ENCODE measurements around the gene NOX5. TPM values are rescaled to one million over a fixed set of nuclear protein-coding genes. Genes with fewer than 3 reads are reported as not detected.

The NOX5 gene
- total and polyA plus RNA-seq, 2 donors (not counting 1 experiment from before 2014, with no cell fraction given) = 0.01 to 0.05 TPM

DNA sequence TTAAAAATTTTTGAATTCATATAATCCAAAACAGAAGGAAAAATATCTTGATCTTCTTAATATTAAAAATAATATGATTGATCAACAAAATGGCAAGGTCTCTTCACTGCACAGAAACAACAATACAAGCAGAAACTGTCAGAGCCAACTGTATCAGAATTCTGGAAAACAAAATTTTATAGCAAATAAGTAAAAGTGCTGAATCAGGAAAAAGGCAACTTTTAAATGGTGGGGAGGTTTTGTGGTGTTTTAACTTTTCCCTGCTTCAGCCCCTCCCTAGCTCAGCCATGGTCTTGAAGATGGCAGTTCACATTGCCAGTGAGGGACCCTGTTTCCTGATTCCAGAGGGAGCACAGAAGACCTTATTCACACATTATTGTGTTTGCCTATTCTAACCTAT is 46.5 kb upstream of the NOX5 start:
- intact Hi-C loops (cut with micrococcal nuclease) = no loop called here
- CTCF ChIA-PET = no interaction called here

DNA sequence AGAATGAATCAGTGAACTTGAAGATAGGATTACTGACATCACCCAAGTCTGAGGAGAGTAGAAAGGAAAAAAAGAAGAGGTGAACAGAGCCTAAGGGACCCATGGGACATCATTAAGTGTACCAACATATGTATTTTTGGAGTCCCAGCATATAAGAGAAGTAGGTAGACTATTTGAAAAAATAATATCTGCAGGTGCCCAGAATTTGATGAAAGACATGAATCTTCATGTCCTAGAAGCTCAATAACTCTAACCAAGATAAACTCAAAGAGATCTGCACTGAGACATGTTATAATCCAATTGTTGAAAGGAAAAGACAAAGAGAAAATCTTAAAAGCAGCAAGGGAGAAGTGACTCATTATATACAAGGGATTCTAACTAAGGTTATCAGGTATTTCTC is 45.2 kb upstream of the NOX5 start:
- no peak overlapping the region for H3K4me2 ChIP-seq (replicated peaks; ENCODE audit: low read depth, low read length, poor library complexity, severe bottlenecking)
- H2AFZ ChIP-seq (ENCODE audit: insufficient read depth, low read depth, low read length, poor library complexity, severe bottlenecking) = no peak overlapping the region
- H3K36me3 ChIP-seq (replicated peaks in 1 of 2; ENCODE audit: control extremely low read depth in 1 of 2, control insufficient read depth in 1 of 2, extremely low read depth in 1 of 2, insufficient read depth in 2 of 2, low read length in 1 of 2) = no peaks in the 10 kb centered on the region
- no peaks in the 10 kb centered on the region for H3K4me1 Mint-ChIP-seq
- H3K9ac ChIP-seq (ENCODE audit: low read length) = no peak overlapping the region
- intact Hi-C loops (cut with micrococcal nuclease) = no loop called here
- H3K27ac ChIP-seq (ENCODE audit: low read length in 2 of 2) = no peak overlapping the region
- no peak overlapping the region for H3K27ac Mint-ChIP-seq
- ATAC-seq (ENCODE audit: low read depth) (no peak), DNase-seq (no peak)
- no peak overlapping the region for H3K4me3 ChIP-seq (ENCODE audit: control extremely low read depth in 1 of 5, extremely low read depth in 1 of 5, insufficient read depth in 1 of 5, low read depth in 2 of 5, low read length in 4 of 5)
- peaks cover 21% of the 10 kb centered on the region for H3K9me3 Mint-ChIP-seq (ENCODE audit: insufficient read depth)
- no peaks in the 10 kb centered on the region for H3K79me2 ChIP-seq (ENCODE audit: control insufficient read depth, insufficient read depth, low read length)
- ChIA-PET CTCF (no interaction called here), POLR2A (no interaction called here)
- no peaks in the 10 kb centered on the region for H3K4me1 ChIP-seq (ENCODE audit: control insufficient read depth in 2 of 2, insufficient read depth in 2 of 2, low read length in 2 of 2)
- peaks cover 18% of the 10 kb centered on the region for H3K27me3 Mint-ChIP-seq
- H4K20me1 ChIP-seq (ENCODE audit: control insufficient read depth, insufficient read depth, low read length, poor library complexity, severe bottlenecking) = no peaks in the 10 kb centered on the region
- H3K9me3 ChIP-seq (ENCODE audit: control extremely low read depth in 1 of 3, control insufficient read depth in 2 of 3, insufficient read depth in 1 of 3, low read length in 2 of 3) = peaks cover 0 to 6% (median 4%) of the 10 kb centered on the region in 3 donors
- TF ChIP-seq EZH2 (IDR thresholded peaks at IDR 0.05; ENCODE audit: borderline replicate concordance, insufficient read depth, low read depth, low read length, poor library complexity, severe bottlenecking) = no peak
- TF ChIP-seq, protein P1, sequence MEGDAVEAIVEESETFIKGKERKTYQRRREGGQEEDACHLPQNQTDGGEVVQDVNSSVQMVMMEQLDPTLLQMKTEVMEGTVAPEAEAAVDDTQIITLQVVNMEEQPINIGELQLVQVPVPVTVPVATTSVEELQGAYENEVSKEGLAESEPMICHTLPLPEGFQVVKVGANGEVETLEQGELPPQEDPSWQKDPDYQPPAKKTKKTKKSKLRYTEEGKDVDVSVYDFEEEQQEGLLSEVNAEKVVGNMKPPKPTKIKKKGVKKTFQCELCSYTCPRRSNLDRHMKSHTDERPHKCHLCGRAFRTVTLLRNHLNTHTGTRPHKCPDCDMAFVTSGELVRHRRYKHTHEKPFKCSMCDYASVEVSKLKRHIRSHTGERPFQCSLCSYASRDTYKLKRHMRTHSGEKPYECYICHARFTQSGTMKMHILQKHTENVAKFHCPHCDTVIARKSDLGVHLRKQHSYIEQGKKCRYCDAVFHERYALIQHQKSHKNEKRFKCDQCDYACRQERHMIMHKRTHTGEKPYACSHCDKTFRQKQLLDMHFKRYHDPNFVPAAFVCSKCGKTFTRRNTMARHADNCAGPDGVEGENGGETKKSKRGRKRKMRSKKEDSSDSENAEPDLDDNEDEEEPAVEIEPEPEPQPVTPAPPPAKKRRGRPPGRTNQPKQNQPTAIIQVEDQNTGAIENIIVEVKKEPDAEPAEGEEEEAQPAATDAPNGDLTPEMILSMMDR (IDR thresholded peaks at IDR 0.05) = no peak
- no peak overlapping the region for H3K4me3 Mint-ChIP-seq
- peaks cover 0 to 4% (median 0%) of the 10 kb centered on the region in 4 experiments for H3K27me3 ChIP-seq (replicated peaks in 1 of 4; ENCODE audit: control extremely low read depth in 1 of 4, control insufficient read depth in 3 of 4, insufficient read depth in 4 of 4, low read length in 3 of 4)

More for the DNA sequence above, 46.5 kb upstream of the NOX5 start:
- POLR2A ChIA-PET = no interaction called here
- Mint-ChIP-seq H3K9me3 (ENCODE audit: insufficient read depth) (peaks cover 21% of the 10 kb centered on the region), H3K4me3 (no peak overlapping the region), H3K4me1 (no peaks in the 10 kb centered on the region), H3K27me3 (peaks cover 18% of the 10 kb centered on the region), H3K27ac (no peak overlapping the region)
- DNase-seq = no peak
- H3K79me2 ChIP-seq (ENCODE audit: control insufficient read depth, insufficient read depth, low read length) = no peaks in the 10 kb centered on the region
- H3K9me3 ChIP-seq (ENCODE audit: control extremely low read depth in 1 of 3, control insufficient read depth in 2 of 3, insufficient read depth in 1 of 3, low read length in 2 of 3) = peaks cover 0 to 6% (median 4%) of the 10 kb centered on the region in 3 donors
- H3K27ac ChIP-seq (ENCODE audit: low read length in 2 of 2) = no peak overlapping the region
- TF ChIP-seq, protein P1 (IDR thresholded peaks at IDR 0.05) = no peak
- no peak for TF ChIP-seq EZH2 (IDR thresholded peaks at IDR 0.05; ENCODE audit: borderline replicate concordance, insufficient read depth, low read depth, low read length, poor library complexity, severe bottlenecking)
- no peak overlapping the region for H3K4me2 ChIP-seq (replicated peaks; ENCODE audit: low read depth, low read length, poor library complexity, severe bottlenecking)
- no peak overlapping the region for H3K4me3 ChIP-seq (ENCODE audit: control extremely low read depth in 1 of 5, extremely low read depth in 1 of 5, insufficient read depth in 1 of 5, low read depth in 2 of 5, low read length in 4 of 5)
- no peak overlapping the region for H3K9ac ChIP-seq (ENCODE audit: low read length)
- no peak overlapping the region for H2AFZ ChIP-seq (ENCODE audit: insufficient read depth, low read depth, low read length, poor library complexity, severe bottlenecking)
- H4K20me1 ChIP-seq (ENCODE audit: control insufficient read depth, insufficient read depth, low read length, poor library complexity, severe bottlenecking) = no peaks in the 10 kb centered on the region
- H3K36me3 ChIP-seq (replicated peaks in 1 of 2; ENCODE audit: control extremely low read depth in 1 of 2, control insufficient read depth in 1 of 2, extremely low read depth in 1 of 2, insufficient read depth in 2 of 2, low read length in 1 of 2) = no peaks in the 10 kb centered on the region
- ATAC-seq (ENCODE audit: low read depth) = no peak
- H3K4me1 ChIP-seq (ENCODE audit: control insufficient read depth in 2 of 2, insufficient read depth in 2 of 2, low read length in 2 of 2) = no peaks in the 10 kb centered on the region
- H3K27me3 ChIP-seq (replicated peaks in 1 of 4; ENCODE audit: control extremely low read depth in 1 of 4, control insufficient read depth in 3 of 4, insufficient read depth in 4 of 4, low read length in 3 of 4) = peaks cover 0 to 4% (median 0%) of the 10 kb centered on the region in 4 experiments
